ENCODE results near the gene GFM1.

GRCh38 chr3:158711886-158712285 lies 67.6 kb downstream of the GFM1 start:
- TF ChIP-seq POLR2AphosphoS5 (IDR thresholded peaks at IDR 0.05; ENCODE audit: low read depth, low read length) (no peak), POLR2A (IDR thresholded peaks at IDR 0.05; ENCODE audit: low read depth, low read length) (no peak), TAF1 (IDR thresholded peaks at IDR 0.05; ENCODE audit: borderline replicate concordance, low read depth, low read length) (no peak)
